ENCODE results near the gene TNK2. TPM values are rescaled to one million over a fixed set of nuclear protein-coding genes. Genes with fewer than 3 reads are reported as not detected.

TNK2 gene
- total RNA-seq, 4 donors from 2014 or later = 18.4 to 45.7 (median 42.8) TPM

- peaks cover 0 to 19% (median 0%) of the 10 kb centered on the region in 4 donors for H3K27me3 ChIP-seq
- no peaks in the 10 kb centered on the region for H3K9me3 ChIP-seq
- WGBS, 2 donors = 67 to 87% methylated on average over 6 to 15 of the region's 29 CpGs
- peaks cover 0 to 1% (median 0%) of the 10 kb centered on the region in 3 donors for H3K4me1 ChIP-seq
- peak overlapping the region in 3 of 4 donors; percentile 21 to 65 (median 22) for H3K27ac ChIP-seq
- TF ChIP-seq POLR2A (IDR thresholded peaks at IDR 0.05) (no peak), CTCF (IDR thresholded peaks at IDR 0.05) (no peak)
- intact Hi-C loops (cut with DNase I) = no loop called here
- no peak overlapping the region for H3K4me3 ChIP-seq
- no peak for DNase-seq
- H3K36me3 ChIP-seq = no peaks in the 10 kb centered on the region
Observed at GRCh38 chr3:195834675-195835583, 73.4 kb downstream of the TNK2 start.

- intact Hi-C loops (cut with DNase I) = no loop called here
- H3K27ac ChIP-seq = peak overlapping the region in 2 of 4 donors; percentile 34 to 43
- no peak for DNase-seq
- TF ChIP-seq CTCF (IDR thresholded peaks at IDR 0.05) (no peak), POLR2A (IDR thresholded peaks at IDR 0.05) (no peak)
- peaks cover 0 to 20% (median 0%) of the 10 kb centered on the region in 3 donors for H3K4me1 ChIP-seq
- no peaks in the 10 kb centered on the region for H3K9me3 ChIP-seq
- H3K27me3 ChIP-seq = peaks cover 0 to 12% (median 0%) of the 10 kb centered on the region in 4 donors
- 69 to 94% methylated on average over 3 to 4 of the region's 16 CpGs for WGBS, 2 donors
- no peak overlapping the region for H3K4me3 ChIP-seq
- no peaks in the 10 kb centered on the region for H3K36me3 ChIP-seq
Observed at GRCh38 chr3:195829897-195830254, 78.5 kb downstream of the TNK2 start.

- H3K4me3 ChIP-seq = no peak overlapping the region
- no peaks in the 10 kb centered on the region for H3K9me3 ChIP-seq
- WGBS, 2 donors = 55 to 79% methylated on average over 6 to 9 of the region's 9 CpGs
- TF ChIP-seq CTCF (IDR thresholded peaks at IDR 0.05) (no peak), POLR2A (IDR thresholded peaks at IDR 0.05) (no peak)
- peak overlapping the region in 1 of 4 donors; percentile 43 for H3K27ac ChIP-seq
- DNase-seq = no peak
- H3K36me3 ChIP-seq = no peaks in the 10 kb centered on the region
- H3K4me1 ChIP-seq = peaks cover 0 to 25% (median 3%) of the 10 kb centered on the region in 3 donors
- H3K27me3 ChIP-seq = peaks cover 0 to 17% (median 0%) of the 10 kb centered on the region in 4 donors
- intact Hi-C loops (cut with DNase I) = no loop called here
Observed at GRCh38 chr3:195828762-195829161, 79.6 kb downstream of the TNK2 start.

GRCh38 chr3:195825857-195826804 lies 82.2 kb downstream of the TNK2 start:
- 91 to 93% methylated on average over 27 to 36 of the region's 47 CpGs for WGBS, 2 donors

More at GRCh38 chr3:195825857-195826804, 82.2 kb downstream of the TNK2 start:
- Histone ChIP-seq H3K27me3 (peaks cover 0 to 37% (median 0%) of the 10 kb centered on the region in 4 donors), H3K9me3 (no peaks in the 10 kb centered on the region), H3K27ac (no peak overlapping the region), H3K4me3 (no peak overlapping the region), H3K36me3 (no peaks in the 10 kb centered on the region), H3K4me1 (peaks cover 0 to 34% (median 9%) of the 10 kb centered on the region in 3 donors)
- intact Hi-C loops (cut with DNase I) = no loop called here
- no peak for DNase-seq
- no peak for TF ChIP-seq POLR2A (IDR thresholded peaks at IDR 0.05)
- TF ChIP-seq CTCF (IDR thresholded peaks at IDR 0.05) = no peak

All from esophagus squamous epithelium (tissue), 5 donors.